ENCODE data around the gene FASTKD2. TPM values are rescaled to one million over a fixed set of nuclear protein-coding genes. Genes with fewer than 3 reads are reported as not detected.
"Not testable (repeated sequence)": the region's sequence is repeated elsewhere in the genome, so short reads cannot be mapped to it uniquely, and the experiment has no call there.

The FASTKD2 gene
- total RNA-seq, 2 donors from 2014 or later, result 19.1 to 21.8 TPM

DNA sequence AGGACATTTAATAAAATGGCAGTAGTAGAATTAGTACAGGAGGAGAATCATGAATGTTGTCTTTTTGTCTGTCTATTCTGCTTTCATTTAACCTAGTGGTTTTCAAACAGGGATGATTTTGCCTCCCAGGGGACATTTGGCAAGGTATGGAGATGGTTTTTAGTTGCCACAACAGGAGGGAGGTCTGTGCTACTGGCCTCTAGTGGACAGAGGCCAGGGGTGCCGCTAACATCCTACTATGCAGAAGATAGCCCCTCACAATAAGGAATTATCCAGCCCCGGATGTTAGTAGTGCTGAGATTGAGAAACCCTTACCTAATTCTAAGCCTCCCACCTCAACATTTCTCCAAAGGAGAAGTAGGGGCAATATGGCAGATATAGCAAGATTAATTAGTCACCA is 18.3 kb downstream of the FASTKD2 start:
- intact Hi-C loops (cut with DNase I, micrococcal nuclease), result loop anchor here in 1 of 2 donors (10.0 kb wide), 1 partner anchor 89 kb away; no protein-coding TSS in a partner anchor
- ATAC-seq (no peak), DNase-seq (no peak)

DNA sequence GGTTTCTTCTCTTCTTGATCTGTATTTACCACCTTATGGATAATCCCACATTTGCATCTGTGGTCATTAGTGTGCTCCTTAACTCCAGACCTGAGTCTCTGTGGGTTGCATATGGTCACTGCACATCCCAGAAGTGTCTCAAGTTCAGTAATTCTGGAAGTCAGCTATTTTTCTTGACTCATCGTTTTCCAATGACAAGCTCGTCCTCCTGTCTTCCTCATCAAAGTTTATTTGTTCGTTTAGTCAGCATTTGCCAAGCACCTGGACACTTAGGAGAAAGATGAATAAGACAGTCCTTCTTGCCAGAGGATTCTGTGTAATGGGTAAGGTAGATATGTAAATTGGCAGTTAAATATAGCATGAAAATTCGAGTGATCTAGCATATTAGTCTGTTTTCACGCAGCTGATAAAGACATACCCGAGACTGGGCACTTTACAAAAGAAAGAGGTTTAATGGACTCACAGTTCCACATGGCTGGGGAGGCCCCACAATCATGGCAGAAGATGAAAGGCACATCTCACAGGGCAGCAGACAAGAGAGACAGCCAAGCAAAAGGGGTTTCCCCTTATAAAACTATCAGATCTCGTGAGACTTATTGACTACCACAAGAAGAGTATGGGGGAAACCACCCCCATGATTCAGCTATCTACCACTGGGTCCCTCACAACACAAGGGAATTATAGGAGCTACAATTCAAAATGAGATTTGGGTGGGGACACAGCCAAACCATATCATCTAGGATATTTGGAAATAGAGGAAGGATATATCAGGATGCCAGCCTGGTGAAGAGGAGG is 19.4 kb downstream of the FASTKD2 start:
- intact Hi-C loops (cut with DNase I, micrococcal nuclease), result loop anchor here in 1 of 2 donors (10.0 kb wide), 1 partner anchor 90 kb away; no protein-coding TSS in a partner anchor
- no peak for ATAC-seq
- no peak for DNase-seq

DNA sequence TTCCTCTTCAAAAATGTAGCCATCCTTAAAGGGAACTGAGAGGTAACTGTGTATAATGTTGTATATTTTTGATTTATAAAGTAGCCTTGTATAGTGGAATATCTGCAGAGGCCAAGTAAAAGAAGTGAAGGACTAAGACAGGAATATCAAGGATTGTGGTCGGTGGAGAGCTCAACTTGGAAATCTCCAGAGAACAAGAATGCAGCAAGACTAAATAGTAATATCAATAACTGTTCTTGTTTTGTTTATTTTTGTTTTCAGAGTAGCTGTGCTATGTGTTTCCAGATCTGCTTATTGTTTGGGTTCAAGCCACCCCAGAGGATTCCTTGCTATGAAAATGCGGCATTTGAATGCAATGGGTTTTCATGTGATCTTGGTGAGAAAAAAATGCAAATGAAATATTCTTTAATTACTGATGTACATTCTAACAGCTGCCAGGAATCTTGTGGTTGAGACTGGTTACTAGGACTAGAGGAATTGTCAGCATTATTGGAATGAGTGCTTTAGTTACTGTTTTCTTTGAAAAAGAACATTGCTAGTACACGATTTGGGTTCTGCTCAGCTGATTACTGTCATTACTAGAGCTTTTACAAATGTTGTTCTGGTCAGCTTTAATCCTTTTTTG is 25.0 kb downstream of the FASTKD2 start:
- intact Hi-C loops (cut with DNase I, micrococcal nuclease), result no loop called here
- DNase-seq (no peak), ATAC-seq (no peak)

DNA sequence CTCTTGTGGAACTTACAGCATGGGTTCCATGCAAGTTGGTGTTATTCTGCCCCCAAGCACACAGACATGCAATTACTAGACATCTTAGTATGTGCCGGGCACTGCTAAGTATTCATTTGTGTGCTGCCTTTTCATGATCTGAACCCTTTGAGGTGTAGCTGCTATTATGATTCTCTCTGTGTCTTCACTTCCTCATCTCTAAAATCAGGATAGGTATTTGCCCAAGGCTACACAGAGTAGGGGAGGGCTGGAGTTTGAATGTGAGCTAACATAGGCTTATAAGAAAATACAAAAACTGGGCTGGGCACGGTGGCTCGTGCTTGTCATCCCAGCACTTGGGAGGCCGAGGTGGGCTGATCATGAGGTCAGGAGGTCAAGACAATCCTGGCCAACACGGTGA is 27.2 kb downstream of the FASTKD2 start:
- intact Hi-C loops (cut with DNase I, micrococcal nuclease), result no loop called here
- no peak for DNase-seq
- ATAC-seq, result no peak

DNA sequence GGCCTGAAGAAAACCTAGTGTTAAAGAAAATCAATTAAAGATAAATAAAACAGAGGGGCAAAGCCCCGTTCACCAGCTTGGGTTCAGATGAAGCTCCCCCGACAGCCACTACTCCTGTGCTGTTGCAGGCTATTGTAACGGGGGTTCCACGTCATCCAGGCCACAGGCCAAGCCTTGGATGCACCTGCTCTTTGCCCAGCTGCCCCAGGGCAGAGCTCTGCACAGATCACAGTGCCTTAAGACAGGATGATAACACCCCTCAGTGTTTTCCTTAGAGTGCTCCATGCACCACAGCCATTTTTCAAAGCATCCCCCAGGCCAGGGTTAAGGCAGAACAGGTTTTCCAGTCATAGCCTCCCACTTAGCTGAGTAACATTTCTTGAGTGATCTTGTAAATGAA is 32.0 kb downstream of the FASTKD2 start:
- intact Hi-C loops (cut with DNase I, micrococcal nuclease), result no loop called here
- no peak for DNase-seq
- ATAC-seq, result peak; percentile 17

DNA sequence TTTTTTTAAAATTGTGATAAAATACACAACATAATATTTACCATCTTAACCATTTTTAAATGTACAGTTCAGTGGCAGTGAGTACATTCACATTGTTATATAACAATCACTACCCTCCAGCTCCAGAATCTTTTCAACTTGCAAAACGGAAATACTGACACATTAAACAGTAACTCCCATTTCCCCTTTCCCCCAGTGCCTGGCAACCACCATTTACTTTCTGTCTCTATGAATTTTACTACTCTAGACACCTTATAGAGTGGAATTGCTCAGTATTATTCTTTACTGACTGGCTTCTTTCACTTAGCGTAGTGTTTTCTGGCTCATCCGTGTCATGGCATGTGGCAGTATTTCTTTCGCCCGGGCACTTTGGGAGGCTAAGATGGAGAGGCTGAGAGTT is 32.6 kb downstream of the FASTKD2 start:
- intact Hi-C loops (cut with DNase I, micrococcal nuclease), result no loop called here
- no peak for DNase-seq
- no peak for ATAC-seq

DNA sequence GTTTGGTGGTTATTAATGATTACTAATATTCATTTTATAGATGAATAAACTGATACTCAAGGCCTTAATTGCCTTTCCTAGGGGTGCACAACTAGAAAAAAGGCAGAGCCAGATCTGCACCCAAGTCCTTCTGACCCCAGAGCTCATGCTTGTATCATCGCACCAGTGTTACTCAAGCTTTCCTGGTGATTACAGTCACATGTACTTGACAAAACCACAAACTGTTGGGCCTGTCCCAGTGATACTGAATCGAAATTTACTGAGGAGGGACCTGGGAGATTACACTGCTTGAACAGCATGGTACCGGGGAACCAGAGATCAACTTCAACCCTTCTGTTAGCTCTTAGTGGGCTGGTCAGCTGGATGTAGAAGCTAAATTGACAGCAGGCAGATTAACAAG is 33.7 kb downstream of the FASTKD2 start:
- intact Hi-C loops (cut with DNase I, micrococcal nuclease), result no loop called here
- no peak for ATAC-seq
- DNase-seq, result no peak

DNA sequence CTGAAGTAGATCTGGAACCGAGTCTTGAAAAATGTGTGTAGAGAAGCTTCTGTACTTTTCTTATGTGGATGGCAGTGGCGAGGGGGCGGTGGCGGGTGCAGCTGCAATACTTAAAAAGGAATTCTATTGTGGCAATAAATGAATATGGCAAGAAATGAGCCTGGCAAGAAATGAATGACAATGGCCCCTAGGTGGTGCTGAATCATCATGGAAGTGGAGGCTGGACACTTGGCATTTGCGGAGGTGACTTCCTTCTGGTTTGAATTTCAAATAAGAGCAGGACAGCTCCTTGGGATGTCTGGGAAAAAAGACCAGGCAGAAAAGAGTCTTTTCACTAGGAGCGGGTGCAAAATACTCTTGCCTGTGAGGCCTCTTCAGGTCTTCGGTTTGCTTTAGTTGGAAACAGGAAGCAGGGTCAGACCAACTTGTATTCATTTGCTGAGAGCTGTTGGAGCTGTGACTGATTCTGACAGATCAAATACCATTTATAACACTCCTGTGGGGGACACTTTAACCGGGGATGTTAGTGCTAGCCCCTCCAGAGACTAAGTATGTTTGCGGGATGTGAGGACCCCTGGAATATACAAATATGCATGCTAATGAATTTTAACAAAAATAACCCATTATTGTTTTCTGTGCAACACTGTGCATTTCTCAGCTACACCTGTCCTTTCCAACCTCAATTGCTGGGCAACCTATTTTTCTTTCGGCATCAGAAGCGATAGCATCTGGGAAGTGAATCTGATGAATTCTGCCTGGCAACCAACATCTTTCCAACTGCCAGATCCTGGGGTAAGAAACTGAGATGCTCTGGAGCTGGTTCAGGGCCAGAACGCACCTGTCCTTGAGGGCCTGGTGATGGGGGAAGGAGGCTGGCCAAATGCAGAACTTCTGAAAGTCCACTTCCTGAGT is 35.4 kb downstream of the FASTKD2 start:
- ATAC-seq, result peak; percentile 91
- peak; percentile 50 to 60 for DNase-seq
- intact Hi-C loops (cut with DNase I, micrococcal nuclease), result loop anchor here in 1 of 2 donors (5.0 kb wide), 2 partner anchors 192 to 677 kb away; no protein-coding TSS in a partner anchor

DNA sequence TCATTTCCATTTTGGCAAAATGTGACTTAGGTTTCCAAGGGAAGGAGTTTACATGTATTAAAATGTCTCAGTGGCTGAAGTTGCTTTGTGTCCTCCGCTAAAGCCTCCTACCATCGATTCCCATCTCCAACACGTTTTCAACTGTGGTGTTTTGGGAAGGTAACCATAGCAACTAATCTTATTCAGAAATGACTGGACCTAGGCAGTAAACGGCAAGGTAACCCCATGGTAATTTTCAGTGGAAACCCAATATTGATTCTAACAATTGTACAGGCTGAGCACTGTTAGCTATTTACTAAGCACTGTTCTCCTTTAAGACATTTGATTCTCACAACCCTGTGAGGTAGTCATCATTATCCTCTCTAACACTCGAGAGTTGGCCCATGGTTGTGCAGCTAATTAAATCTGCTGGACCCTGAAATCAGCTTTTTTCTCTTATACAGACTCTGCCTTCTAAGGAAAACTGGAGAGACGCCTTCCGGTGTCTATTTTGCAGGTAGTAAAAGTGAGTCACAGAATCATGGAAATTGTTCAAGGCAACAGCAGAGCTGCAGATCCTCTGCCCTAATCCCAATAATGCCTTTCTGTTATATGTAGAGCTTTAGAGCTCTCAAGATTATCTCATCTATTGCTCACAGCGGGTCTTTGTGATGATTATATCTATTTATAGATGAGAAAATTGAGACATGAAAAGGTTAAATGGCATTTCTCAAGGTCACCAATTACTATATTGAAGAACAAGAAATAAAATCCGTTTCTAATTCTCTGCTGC is 36.2 kb downstream of the FASTKD2 start:
- ATAC-seq (no peak), DNase-seq (no peak)
- intact Hi-C loops (cut with DNase I, micrococcal nuclease), result loop anchor here in 1 of 2 donors (5.0 kb wide), 2 partner anchors 191 to 676 kb away; no protein-coding TSS in a partner anchor

DNA sequence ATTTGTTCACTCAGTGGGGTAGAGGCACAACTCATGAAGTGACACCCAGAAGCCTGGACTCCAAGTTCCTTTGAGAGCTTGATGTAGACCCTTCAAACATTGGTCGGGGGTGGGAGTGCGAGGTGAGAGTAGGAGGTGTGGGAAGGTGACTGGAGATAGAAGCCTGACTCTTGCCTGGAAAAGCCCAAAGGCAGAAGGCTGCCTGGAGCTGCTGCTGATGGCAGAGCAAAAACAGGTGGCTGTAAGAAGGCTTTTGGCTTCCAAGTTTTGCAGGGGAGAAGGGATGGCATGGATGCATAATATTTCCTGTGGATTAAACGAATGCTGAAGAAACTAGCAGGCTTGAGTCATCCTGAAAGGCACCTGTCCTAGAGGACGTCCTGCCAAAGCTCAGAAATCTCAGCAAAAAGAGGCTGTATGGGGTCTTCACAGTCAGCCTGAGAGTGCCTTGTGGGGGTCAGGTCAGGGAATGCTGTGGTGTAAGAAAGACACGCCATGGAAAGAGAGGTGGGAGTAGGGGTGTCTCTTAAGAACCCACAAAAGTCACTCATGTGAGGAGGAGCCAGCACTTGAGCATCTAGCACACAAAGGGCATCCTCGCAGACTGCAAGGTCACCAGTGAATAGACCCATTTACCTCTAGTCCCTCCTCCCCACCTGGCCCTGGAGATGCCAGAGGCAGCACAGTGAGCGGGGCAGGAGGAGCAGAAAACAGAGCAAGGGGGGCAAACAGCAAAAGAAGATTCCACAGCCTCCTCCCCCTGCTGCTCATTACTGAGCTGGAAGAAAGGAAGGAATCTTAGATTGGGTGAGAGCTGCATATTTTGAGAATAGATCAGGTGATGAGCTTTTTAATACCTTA is 37.5 kb downstream of the FASTKD2 start:
- ATAC-seq, result no peak
- intact Hi-C loops (cut with DNase I, micrococcal nuclease), result loop anchor here in 1 of 2 donors (5.0 kb wide), 2 partner anchors 189 to 674 kb away; no protein-coding TSS in a partner anchor
- DNase-seq, result no peak

DNA sequence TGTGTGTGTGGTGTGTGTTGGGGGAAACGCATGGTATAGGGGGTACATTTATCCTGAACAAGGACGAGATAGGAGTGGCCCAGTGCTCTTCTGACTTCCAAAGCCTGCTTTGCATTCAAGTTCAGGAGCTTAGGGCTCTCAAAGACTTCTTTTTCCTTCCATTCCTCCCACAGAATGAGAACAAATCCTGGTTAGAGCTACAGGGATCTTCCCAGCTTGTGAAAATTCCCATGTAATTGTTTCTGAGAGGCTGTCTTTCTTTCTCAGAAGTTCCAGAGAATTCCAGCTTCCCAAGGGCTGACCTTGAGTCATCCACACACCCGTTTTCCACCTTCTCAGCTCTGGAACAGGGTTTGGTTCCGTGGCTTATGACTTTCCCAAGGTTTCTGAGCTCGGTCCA is 38.9 kb downstream of the FASTKD2 start:
- DNase-seq (no peak), ATAC-seq (no peak)
- intact Hi-C loops (cut with DNase I, micrococcal nuclease), result loop anchor here in 1 of 2 donors (5.0 kb wide), 2 partner anchors 188 to 673 kb away; no protein-coding TSS in a partner anchor

DNA sequence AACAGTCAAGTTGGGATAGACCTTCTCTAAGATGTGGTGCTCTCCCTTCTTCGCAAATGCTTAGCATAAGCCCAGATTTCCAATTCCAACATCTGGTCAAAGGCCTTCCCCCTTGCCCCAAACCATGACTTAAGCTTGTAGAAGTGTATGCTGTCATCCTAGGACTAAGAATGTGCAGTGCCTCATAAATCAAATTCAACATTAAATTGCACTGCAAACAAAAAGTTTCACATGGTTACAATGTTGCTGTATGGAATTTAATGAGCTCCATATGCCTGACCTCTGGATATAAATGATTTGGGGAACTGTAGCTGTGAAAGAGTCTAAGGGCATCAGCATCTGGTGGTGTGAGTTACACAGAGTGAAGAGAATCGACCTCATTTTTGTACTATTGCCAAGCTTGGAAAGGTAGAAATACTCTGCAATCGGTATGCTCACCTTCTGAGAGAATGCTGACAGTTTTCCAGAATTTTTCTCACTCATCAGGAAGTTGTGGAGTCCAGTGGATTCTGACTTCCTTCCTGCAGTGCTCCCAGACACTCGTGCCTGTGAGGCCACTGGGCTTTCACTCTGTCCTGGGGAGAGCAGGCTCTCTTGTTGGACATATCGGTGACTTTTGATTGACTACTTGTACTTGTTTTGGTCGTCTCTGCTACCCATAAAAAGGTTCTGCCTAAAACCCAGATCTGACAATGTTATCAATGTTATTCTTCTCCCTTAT is 40.6 kb downstream of the FASTKD2 start:
- intact Hi-C loops (cut with DNase I, micrococcal nuclease), result no loop called here
- DNase-seq (no peak), ATAC-seq (no peak)

DNA sequence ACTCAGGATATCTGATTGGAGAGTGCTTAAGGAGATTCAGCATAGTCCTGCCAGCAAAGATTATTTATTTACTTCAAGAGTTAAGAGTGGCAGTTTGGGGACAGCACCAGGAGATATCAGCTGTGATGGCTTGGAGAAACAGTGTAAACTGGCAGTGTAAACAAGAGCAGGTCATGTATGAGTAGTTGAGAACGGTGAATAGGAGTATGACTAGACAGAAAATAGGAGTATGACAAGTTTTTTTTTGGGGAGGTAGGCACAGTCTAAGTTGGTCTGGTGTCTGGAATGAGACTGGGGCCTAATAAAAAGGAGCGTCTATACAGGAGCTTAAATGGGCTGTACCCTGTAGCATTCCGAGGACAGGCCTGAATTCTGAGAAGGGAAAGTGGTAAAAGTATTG is 42.2 kb downstream of the FASTKD2 start:
- ATAC-seq; intact Hi-C loops (cut with DNase I, micrococcal nuclease); DNase-seq: not testable (repeated sequence)

DNA sequence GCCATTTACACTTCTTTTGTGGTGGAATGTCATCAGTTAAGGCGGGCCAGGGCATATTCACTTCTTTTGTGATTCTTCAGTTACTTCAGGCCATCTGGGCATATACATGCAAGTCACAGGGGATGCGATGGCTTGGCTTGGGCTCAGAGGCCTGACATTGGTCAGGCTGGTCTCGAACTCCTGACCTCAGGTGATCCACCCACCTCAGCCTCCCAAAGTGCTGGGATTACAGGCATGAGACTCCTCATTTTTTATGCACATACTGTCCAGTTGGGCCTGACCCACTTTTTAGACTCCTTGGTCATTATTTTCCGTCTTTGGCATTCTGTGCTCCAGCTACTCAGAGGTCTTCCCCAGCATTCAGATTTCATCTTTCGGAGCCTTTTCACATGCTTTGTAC is 47.1 kb downstream of the FASTKD2 start:
- DNase-seq; ATAC-seq; intact Hi-C loops (cut with DNase I, micrococcal nuclease): not testable (repeated sequence)

DNA sequence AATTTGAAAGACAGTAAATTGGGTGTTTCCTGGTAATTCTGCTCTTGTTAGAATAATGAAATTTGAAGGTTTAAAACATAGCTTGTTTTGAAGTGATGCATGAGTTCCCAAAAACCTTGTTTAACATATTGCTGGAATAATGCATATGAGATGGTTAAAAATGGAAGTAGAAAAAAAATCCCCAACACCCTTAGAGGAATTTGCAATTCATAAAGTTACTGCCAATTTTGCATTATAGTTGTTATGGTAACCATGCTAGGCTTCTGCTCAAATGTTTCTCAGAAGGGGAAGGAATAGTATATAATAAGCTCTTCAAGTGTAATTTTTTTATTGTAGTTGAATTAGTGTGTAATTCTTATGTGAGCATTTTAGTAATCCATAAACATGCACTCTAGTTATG is 49.1 kb downstream of the FASTKD2 start:
- ATAC-seq, result no peak
- intact Hi-C loops (cut with DNase I, micrococcal nuclease), result no loop called here
- no peak for DNase-seq

DNA sequence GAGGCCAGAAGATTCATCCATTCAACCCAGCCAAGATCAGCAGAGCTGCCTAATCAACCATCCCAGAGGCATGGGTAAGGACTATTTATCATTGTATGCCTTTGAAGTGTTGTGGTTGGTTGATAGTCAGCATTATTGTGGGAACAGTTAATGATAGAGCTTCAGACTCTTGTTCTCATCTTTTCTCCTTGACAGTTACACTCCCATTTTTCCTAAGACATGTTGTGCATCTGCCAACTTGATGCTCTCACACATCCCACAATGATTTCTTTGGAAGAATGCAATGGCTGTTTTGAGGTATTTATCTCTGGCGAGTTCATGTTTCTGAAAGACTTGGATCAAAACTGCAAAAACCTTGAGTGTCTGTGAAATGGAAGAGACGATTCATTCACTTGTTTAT is 55.4 kb downstream of the FASTKD2 start:
- DNase-seq (no peak), ATAC-seq (no peak)
- intact Hi-C loops (cut with DNase I, micrococcal nuclease), result no loop called here

DNA sequence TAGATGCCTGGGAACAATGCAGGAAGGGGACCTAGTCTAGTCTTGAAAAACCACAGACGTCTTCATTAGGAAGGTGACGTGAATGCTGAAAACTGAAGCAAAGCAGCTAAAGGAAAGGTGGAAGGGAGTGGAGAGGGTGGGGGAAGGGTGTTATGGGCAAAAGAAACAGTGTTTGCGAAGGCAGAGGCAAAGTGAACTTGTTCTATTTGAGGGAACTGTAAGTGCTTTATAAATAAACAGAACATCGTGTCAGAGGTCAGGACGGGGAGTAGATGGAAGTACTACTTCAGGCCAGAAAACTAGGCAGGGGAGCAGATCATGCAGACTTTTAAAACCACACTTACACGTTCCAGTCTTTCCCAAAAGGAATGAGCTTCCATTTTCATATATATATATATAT is 57.8 kb downstream of the FASTKD2 start:
- intact Hi-C loops (cut with DNase I, micrococcal nuclease), result no loop called here
- DNase-seq (no peak), ATAC-seq (no peak)
